ENCODE measurements around the gene SLC5A10.
"Not testable (repeated sequence)": the region's sequence is repeated elsewhere in the genome, so short reads cannot be mapped to it uniquely, and the experiment has no call there.

The SLC5A10 gene

GRCh38 chr17:19047510-19047909, 95.5 kb downstream of the SLC5A10 start:
- not testable (repeated sequence) for DNase-seq

GRCh38 chr17:19048826-19049225, 96.9 kb downstream of the SLC5A10 start:
- DNase-seq: not testable (repeated sequence)

GRCh38 chr17:19055447-19055846, 103.5 kb downstream of the SLC5A10 start:
- not testable (repeated sequence) for DNase-seq

GRCh38 chr17:19062009-19062717, 110.2 kb downstream of the SLC5A10 start:
- not testable (repeated sequence) for DNase-seq

- DNase-seq: not testable (repeated sequence)
Measured at GRCh38 chr17:19062718-19063325, 110.9 kb downstream of the SLC5A10 start.

- not testable (repeated sequence) for DNase-seq
Measured at GRCh38 chr17:19063326-19063956, 111.5 kb downstream of the SLC5A10 start.

- DNase-seq: not testable (repeated sequence)
Measured at GRCh38 chr17:19064378-19064777, 112.4 kb downstream of the SLC5A10 start.

GRCh38 chr17:19070318-19071168, 118.6 kb downstream of the SLC5A10 start:
- DNase-seq: not testable (repeated sequence)

All from NCI-H1105 treated with DMSO at 0.1 percent for 48 hours (cell line).